Hematopoietic multipotent progenitor cell treated with erythropoietin and hydrocortisone succinate and interleukin-3 and kit ligand, for 8 days (in vitro differentiated cells): ENCODE measurements around the gene ARPC2.
"Not testable (repeated sequence)": the region's sequence is repeated elsewhere in the genome, so short reads cannot be mapped to it uniquely, and the experiment has no call there.

Experiments
- DNase-seq: peaks from one replicate; pipeline ENCODE4 v3.0.0-alpha.2; 2015

The ARPC2 gene

GRCh38 chr2:218216674-218217359, at the start of gene ARPC2:
Gene ARPC2 (plus strand): TSS chr2:218217189. CDS start chr2:218217471, 282 bp downstream.
- peak; percentile 92 for DNase-seq

- DNase-seq: no peak
Observed at GRCh38 chr2:218168016-218168415, 49.0 kb upstream of the ARPC2 start.

DNA sequence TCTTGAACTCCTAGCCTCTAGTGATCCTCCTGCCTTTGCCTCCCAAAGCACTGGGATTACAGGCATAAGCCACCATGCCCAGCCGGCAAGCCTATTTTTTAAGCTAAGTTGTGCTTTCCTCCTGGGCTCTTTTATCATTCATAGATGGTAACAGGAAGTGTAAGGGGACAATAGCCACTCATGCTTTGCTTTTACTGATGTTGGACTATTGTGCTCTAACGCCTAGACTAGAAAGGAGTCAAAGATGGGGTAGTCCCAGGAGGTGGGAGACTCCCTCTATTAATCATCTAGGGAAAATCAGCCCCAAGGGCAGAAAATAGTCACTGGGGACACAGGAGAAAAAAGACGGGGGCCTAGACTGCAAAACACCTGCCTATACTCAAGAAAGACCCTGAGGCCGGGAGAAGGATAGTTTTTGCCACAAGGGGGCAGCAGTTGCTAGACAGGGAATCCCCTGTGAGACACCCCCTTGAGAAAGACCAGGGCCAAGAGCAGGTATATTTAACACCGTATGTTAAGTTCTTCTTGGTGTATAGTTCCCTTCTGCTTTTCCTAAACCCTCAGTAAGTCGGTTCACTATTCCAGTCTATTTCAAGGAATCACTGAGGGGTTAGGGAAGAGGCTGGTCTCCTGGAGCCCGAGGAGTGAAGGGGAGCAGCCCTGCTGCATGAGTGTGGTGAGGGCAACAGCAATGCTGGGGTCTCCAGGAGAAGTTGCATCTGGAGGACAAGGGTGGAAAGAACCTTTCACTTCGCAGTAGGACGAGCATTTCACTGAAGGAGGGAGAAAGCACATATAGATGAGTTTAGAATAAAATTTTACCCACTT, 48.1 kb upstream of the ARPC2 start:
- peak; percentile 69 for DNase-seq

GRCh38 chr2:218169757-218170546, 47.0 kb upstream of the ARPC2 start:
- DNase-seq: no peak

DNA sequence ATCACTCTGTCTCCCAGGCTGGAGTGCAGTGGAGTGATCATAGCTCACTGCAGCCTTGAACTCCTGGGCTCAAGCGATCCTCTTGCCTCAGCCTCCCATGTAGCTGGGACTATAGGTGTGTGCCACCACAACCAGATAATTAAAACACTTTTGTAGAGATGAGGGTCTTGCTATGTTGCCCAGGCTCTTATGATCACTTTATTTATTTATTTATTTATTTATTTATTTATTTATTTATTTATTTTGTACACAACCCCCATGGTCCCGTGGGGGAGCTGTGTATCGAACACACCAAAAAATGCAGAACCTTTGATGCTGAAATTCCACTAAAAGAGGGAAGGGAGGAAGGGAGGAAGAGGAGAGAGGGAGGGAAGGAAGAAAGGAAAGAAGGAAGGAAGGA, 45.2 kb upstream of the ARPC2 start:
- DNase-seq: not testable (repeated sequence)

DNA sequence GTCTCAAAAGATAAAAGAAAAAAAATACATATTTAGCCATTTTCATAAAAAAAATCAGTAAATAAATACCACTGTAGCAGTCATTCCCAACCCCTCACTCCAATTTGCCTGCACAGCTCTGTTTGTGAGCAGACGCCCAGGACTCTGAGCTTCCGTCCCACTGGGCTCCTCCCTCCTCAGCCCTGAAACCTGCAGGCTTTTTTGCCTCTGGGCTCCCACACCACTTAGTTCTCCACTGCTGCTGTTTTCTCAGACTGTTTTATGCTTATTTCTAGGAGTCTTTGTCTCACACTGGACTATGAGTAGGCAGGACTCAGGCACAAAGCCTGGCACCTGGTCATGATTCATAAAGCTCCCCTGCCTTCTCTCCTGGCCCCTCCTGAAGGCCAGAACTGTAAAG, 44.1 kb upstream of the ARPC2 start:
- DNase-seq: no peak

- no peak for DNase-seq
Observed at GRCh38 chr2:218179782-218180181, 37.2 kb upstream of the ARPC2 start.

- peak; percentile 19 for DNase-seq
Observed at GRCh38 chr2:218180467-218181114, 36.4 kb upstream of the ARPC2 start.

DNA sequence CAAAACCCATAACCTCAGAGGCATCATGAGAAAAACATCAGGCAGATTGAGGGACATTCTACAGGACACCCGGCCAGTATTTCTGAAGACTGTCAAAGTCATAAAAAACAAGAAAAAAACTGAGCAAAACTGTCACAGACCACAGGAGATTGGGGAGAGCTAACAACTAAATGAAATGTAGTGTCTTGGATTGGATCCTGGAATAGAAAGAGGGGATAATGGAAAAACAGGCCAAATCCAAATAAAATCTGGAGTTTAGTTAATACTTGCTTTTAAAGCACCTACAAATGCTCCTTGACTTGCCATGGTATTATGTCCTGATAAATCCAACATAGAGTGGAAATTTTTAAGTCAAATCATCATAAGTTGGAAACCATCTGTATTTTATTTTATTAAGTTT, 32.7 kb upstream of the ARPC2 start:
- DNase-seq: no peak

DNA sequence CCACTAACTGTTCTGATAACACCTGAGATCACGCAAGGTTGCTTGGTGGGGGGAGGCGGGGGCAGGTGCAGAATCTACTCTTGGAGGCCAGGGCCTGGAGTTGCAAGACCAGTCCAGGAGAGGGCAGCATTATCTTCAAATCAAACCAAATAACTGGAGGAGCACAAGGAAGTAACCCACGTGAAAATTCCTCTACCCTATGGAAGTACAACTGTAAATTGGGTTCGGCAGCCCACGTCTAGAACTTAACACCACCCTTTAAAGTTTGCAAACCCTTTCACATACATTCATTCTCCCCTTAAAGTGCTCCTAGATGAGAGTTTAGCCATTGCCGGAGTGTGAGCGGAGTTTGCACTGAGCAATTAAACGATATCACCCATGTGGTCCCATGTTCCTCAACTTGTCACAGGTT, 30.6 kb upstream of the ARPC2 start:
- DNase-seq: peak; percentile 84

GRCh38 chr2:218186876-218187275, 30.1 kb upstream of the ARPC2 start:
- DNase-seq: no peak

DNA sequence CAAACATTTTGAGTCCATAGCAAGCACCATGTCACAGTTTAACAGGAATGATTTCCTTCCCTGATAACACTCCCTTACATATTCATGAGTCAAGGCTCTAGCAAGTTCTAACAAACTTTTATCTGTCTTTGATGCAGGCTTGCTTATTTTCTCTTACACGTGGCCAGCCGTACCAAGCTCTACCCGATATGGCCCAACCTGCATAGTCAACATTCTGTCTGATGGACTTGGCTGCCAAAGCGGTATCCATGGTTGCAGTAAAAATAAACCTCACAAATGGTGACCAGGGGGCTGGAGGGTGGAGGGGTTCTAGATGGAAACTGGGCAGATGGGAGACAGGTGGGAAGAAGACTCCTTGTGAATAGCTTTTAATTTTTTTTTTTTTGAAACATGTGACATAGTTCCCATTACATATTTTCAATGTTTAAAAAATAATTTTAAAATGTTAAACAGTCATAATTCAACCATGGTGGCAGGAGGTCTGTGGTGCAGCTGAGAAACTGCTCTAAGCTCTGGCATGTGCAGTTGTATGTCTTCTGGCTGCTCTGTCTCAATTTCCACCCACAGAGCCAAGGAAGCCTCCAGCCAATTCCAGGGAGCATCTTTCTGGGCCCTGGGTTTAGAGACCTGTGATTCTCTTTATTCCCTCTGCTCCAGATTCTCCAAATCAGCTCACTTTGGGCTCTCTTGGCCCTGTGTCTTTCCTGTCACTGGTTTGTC, 29.5 kb upstream of the ARPC2 start:
- DNase-seq: no peak

- no peak for DNase-seq
Observed at GRCh38 chr2:218188528-218188927, 28.5 kb upstream of the ARPC2 start.

GRCh38 chr2:218192902-218193430, 24.0 kb upstream of the ARPC2 start:
- DNase-seq: no peak

GRCh38 chr2:218193701-218194100, 23.3 kb upstream of the ARPC2 start:
- DNase-seq: no peak

GRCh38 chr2:218194880-218195279, 22.1 kb upstream of the ARPC2 start:
- no peak for DNase-seq

GRCh38 chr2:218196974-218197373, 20.0 kb upstream of the ARPC2 start:
- no peak for DNase-seq

DNA sequence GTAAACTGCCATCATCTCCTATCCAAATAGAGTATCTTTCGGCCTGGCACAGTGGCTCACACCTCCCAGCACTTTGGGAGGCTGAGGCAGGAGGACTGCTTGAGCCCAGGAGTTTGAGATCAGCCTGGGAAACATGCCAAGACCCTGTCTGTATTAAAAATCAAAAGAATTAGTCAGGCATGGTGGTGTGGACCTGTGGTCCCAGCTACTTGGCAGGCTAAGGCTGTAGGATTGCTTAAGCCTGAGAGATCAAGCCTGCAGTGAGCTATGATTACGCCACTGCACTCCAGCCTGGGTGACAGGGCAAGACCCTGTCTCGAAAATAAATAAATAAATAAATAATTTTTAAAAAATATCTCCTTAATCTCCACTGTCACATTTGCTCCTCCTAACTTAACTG, 14.7 kb upstream of the ARPC2 start:
- no peak for DNase-seq

- DNase-seq: no peak
Observed at GRCh38 chr2:218209078-218209477, 7.9 kb upstream of the ARPC2 start.

GRCh38 chr2:218214116-218214515, 2.9 kb upstream of the ARPC2 start:
- DNase-seq: no peak

- DNase-seq: no peak
Observed at GRCh38 chr2:218216336-218216673, 684 bp upstream of the ARPC2 start.
